PFSK-1 (cell line): ENCODE data around the gene KCNA1.

Experiments
- FOXP2 ChIP-seq: optimal IDR thresholded peaks from 2 replicates; pipeline ENCODE3; 2011; ENCODE audit warnings: borderline replicate concordance, control low read depth, inconsistent platforms; ENCODE audit not compliant: insufficient read depth; ENCODE audit errors: extremely low read length, extremely low read depth
- POLR2AphosphoS5 ChIP-seq: IDR thresholded peaks from 2 replicates; pipeline ENCODE4 v1.6.1; 2012; ENCODE audit warnings: low read depth, mild to moderate bottlenecking, control low read depth, low read length, moderate library complexity
- SIN3A ChIP-seq: IDR thresholded peaks from 2 replicates; pipeline ENCODE4 v1.6.1; 2012; ENCODE audit warnings: mild to moderate bottlenecking, low read length, moderate library complexity, borderline replicate concordance; ENCODE audit not compliant: insufficient read depth
- TAF1 ChIP-seq: IDR thresholded peaks from 2 replicates; pipeline ENCODE4 v1.6.1; 2012; ENCODE audit warnings: low read length, control low read depth, borderline replicate concordance; ENCODE audit not compliant: insufficient read depth
- TF ChIP-seq, protein P1 (sequence below), 2 experiments: IDR thresholded peaks; 2 replicates each; pipeline versions ENCODE4 v1.6.1 to v1.8.0; 2011 to 2012; ENCODE audit warnings: low read depth in 2 of 2, low read length in 2 of 2, control low read depth in 1 of 2, inconsistent platforms in 1 of 2, mild to moderate bottlenecking in 1 of 2, moderate library complexity in 1 of 2; ENCODE audit not compliant: insufficient read depth in 1 of 2

DNA sequence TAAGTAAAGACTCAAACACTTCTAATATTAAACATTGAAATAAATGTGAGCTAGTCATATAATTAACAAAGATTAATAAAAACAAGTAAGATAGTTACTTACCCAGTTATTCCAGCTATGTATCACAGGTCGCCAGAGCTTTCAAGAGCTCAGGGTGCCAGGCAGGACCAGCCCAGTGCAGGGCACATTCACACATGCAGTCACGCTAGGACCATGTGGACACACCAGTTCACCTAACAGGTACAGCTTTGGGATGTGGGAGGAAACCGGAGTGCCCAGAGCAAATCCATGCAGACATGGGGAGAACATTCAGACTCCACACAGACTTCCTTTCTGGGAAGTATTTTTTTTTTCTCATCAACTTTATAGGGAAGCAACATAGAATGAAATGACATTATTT lies 39.3 kb upstream of the KCNA1 start:
- TF ChIP-seq POLR2AphosphoS5 (no peak), TAF1 (no peak), FOXP2 (no peak), SIN3A (no peak)
- TF ChIP-seq, protein P1, sequence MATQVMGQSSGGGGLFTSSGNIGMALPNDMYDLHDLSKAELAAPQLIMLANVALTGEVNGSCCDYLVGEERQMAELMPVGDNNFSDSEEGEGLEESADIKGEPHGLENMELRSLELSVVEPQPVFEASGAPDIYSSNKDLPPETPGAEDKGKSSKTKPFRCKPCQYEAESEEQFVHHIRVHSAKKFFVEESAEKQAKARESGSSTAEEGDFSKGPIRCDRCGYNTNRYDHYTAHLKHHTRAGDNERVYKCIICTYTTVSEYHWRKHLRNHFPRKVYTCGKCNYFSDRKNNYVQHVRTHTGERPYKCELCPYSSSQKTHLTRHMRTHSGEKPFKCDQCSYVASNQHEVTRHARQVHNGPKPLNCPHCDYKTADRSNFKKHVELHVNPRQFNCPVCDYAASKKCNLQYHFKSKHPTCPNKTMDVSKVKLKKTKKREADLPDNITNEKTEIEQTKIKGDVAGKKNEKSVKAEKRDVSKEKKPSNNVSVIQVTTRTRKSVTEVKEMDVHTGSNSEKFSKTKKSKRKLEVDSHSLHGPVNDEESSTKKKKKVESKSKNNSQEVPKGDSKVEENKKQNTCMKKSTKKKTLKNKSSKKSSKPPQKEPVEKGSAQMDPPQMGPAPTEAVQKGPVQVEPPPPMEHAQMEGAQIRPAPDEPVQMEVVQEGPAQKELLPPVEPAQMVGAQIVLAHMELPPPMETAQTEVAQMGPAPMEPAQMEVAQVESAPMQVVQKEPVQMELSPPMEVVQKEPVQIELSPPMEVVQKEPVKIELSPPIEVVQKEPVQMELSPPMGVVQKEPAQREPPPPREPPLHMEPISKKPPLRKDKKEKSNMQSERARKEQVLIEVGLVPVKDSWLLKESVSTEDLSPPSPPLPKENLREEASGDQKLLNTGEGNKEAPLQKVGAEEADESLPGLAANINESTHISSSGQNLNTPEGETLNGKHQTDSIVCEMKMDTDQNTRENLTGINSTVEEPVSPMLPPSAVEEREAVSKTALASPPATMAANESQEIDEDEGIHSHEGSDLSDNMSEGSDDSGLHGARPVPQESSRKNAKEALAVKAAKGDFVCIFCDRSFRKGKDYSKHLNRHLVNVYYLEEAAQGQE (IDR thresholded peaks at IDR 0.05; ENCODE audit: insufficient read depth in 1 of 2, low read depth in 2 of 2, low read length in 2 of 2): no peak
